WI38 (cell line): ENCODE results near the gene CEP85L.

Source experiments
- H3K4me3 ChIP-seq: 2 replicates; pipeline ENCODE4 v1.5.1; 2011; ENCODE audit warnings: low read depth, mild to moderate bottlenecking, control low read depth, low read length
- TF ChIP-seq, protein P1 (sequence below): IDR thresholded peaks from 2 replicates; pipeline ENCODE4 v1.5.1; 2012; ENCODE audit warnings: low read depth, mild to moderate bottlenecking, control low read depth, low read length

Gene CEP85L

DNA sequence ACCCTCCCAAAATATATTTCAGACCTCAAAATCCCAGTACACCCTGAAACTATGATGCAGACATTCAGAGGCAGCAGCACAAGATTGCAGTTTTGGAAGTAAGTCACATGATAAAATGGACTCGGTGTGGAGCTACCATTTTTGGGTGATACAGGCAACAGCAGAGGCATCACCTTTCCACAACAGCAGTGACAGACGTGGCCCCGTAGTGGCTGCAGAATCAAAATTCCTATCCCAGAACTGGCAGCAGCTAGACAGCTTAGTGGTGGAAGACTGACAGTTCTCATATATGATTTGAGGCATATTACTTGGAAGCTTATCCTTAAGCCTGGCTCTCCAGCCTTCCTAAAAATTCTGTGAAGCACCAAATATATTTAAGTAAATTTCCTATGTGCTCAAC, 83.4 kb downstream of the CEP85L start:
- no peak overlapping the region for H3K4me3 ChIP-seq
- TF ChIP-seq, protein P1, sequence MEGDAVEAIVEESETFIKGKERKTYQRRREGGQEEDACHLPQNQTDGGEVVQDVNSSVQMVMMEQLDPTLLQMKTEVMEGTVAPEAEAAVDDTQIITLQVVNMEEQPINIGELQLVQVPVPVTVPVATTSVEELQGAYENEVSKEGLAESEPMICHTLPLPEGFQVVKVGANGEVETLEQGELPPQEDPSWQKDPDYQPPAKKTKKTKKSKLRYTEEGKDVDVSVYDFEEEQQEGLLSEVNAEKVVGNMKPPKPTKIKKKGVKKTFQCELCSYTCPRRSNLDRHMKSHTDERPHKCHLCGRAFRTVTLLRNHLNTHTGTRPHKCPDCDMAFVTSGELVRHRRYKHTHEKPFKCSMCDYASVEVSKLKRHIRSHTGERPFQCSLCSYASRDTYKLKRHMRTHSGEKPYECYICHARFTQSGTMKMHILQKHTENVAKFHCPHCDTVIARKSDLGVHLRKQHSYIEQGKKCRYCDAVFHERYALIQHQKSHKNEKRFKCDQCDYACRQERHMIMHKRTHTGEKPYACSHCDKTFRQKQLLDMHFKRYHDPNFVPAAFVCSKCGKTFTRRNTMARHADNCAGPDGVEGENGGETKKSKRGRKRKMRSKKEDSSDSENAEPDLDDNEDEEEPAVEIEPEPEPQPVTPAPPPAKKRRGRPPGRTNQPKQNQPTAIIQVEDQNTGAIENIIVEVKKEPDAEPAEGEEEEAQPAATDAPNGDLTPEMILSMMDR, result no peak

DNA sequence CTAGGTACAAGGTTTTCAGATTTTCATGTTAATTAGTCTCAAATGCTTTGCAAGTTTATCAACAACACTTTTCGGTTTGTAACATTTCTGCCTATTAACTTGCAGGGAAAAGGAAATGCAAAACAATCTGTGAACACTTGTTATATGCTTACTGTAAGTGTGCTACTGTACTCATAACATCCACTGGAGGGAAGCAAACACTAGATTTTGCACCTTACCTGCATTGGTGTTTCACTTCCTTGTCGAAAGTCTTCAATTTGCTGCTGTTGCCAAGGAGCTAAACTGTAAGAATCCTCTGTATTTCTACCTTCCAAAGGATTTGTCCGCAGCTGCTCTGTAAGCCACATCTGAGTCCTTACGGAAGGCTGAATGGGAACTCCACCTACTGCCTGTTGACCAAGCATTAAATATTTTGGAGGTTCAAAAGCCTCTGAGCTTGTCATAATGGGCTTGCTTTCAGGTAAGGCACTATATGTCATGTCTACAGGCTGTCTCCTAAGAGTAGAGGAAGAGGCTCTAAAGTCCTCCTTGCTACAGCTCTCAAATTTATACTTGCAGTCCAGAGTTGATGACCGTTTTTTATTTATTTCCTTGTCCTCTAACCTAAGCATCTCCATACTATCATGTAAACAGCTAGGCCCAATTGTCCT, 86.0 kb downstream of the CEP85L start:
- H3K4me3 ChIP-seq, result no peak overlapping the region
- TF ChIP-seq, protein P1, result peak; percentile 16; the same call in 1 of the 2 replicates

DNA sequence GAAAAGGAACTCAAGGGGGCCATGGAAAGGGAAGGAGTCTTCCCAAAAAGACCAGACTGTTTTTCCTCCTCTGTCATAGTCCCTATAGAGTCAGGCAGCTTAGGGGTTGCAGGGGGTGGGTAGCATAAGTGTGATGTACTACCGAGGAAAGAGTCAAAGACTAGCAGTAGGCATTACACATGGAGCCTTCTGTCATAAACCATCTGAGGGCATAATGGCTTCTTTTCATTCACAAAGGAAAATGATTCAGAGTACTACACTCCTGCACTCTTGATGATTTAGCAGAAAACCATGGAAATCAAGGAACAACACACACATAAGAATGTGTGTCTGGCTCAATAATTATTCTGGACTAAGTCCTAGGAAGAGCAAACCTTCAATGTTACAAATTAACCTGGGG, 88.4 kb downstream of the CEP85L start:
- H3K4me3 ChIP-seq, result no peak overlapping the region
- TF ChIP-seq, protein P1, result no peak

DNA sequence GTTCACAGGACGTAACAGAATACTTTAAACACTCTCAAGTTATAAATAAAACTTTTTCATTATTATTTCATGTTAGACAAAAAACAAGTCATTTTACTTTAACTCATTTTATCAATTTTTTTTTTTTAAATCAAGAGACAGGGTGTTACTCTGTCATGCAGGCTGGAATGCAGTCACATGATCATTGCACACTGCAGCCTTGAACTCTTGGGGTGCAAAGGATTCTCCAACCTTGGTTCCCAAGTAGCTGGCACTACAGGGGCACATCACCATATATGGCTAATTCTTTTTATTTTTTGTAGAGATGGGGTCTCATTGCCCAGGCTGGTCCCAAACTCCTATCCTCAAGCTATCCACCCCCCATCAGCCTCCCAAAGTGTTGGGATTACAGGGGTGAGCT, 89.1 kb downstream of the CEP85L start:
- H3K4me3 ChIP-seq, result no peak overlapping the region
- TF ChIP-seq, protein P1, result no peak

DNA sequence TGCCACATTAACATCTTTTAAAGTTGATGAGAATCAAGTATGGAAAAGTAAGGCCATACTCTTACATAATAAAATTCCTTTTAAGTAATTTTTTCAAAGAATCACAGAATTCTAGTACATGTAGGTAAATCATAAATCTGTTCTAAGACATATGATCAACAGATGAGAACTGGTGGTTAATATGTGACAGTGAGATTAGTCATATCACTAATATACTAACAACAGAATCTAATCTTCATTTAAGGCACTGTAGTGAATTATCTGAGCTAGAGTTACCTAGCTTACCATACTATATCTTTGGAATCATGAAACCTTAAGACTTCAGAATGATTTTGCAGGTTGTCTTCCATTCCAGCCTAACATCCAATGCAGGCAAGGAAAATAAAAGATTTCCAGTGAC, 91.7 kb downstream of the CEP85L start:
- H3K4me3 ChIP-seq, result no peak overlapping the region
- TF ChIP-seq, protein P1, result no peak

DNA sequence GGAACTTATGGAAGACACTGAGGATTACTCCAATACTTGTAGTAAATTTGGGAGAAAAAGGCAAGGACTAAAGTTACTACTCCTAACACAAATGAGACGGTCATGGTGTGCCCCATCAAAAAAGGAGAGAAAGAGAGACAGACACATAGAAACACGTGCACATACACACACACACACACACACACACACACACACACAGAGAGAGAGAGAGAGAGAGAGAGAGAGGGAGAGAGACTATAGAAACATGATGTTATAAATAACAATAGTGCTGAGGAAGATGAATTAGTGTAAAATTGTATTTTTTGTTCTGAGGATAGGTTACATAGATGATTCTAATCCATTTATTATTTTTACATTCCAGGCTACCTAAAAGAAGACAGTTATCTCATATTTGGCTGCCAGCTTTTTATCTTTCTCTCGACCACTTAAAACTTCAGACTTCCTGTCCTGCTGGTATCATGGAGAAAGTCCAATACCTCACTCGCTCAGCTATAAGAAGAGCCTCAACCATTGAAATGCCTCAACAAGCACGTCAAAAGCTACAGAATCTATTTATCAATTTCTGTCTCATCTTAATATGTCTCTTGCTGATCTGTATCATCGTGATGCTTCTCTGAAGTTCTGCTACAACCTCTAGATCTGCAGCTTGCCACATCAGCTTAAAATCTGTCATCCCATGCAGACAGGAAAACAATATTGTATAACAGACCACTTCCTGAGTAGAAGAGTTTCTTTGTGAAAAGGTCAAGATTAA, 92.8 kb downstream of the CEP85L start:
- H3K4me3 ChIP-seq, result no peak overlapping the region
- TF ChIP-seq, protein P1, result no peak

DNA sequence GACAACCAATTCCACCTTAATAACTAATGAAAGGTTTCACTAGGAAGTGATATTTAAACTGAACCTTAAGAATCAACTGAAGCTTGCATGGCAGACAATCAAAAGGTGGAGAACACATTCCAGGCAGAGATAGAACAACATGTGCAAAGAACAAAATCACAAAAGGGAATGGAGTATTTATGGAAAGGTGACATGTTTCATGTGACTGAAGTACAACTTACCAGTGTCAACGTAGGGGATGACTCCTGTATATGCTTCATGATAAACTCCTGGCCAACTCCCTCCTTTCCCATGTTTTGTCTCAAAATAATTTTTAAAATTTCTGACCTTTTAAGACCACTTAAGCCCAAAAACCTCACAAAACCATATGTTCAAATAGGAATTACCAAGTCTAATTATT, 96.7 kb downstream of the CEP85L start:
- no peak overlapping the region for H3K4me3 ChIP-seq
- TF ChIP-seq, protein P1, result no peak
